ENCODE results near the gene NCK2. TPM values are rescaled to one million over a fixed set of nuclear protein-coding genes. Genes with fewer than 3 reads are reported as not detected.

Gene NCK2
- total and polyA plus RNA-seq, 2 of the 13 experiments (the other 11 are each of a cell fraction or from before 2014, with no cell fraction given), result 14.8 to 23.5 TPM

- H3K4me3 ChIP-seq (replicated peaks in 1 of 3; ENCODE audit: insufficient read depth in 1 of 3, low read depth in 2 of 3, low read length in 3 of 3), result no peak overlapping the region
- POLR2A ChIA-PET, result no interaction called here
- BruUV-seq (replicated peaks), result no TSS peak
- intact Hi-C loops (cut with micrococcal nuclease; ENCODE audit: unreplicated experiment), result no loop called here
- no peak overlapping the region for H2AFZ ChIP-seq (ENCODE audit: low read length)
- H3K27ac ChIP-seq (ENCODE audit: extremely low read length, insufficient read depth, low read length), result no peak overlapping the region
- H3K79me2 ChIP-seq (ENCODE audit: insufficient read depth, low read length), result peaks cover 3% of the 10 kb centered on the region
- no peak for FAIRE-seq
- H3K9ac ChIP-seq (ENCODE audit: insufficient read depth, low read depth, low read length), result no peak overlapping the region
- peaks cover 8% of the 10 kb centered on the region for H3K4me1 ChIP-seq (ENCODE audit: insufficient read depth, low read length)
- no peaks in the 10 kb centered on the region for H3K27me3 ChIP-seq (ENCODE audit: control insufficient read depth in 1 of 2, insufficient read depth in 2 of 2, low read length in 2 of 2)
- TF ChIP-seq ARHGAP35 (CRISPR knock-in tag; IDR thresholded peaks at IDR 0.05; ENCODE audit: borderline replicate concordance) (no peak), ZFP36L1 (CRISPR knock-in tag; IDR thresholded peaks at IDR 0.05) (no peak), GATAD2A (CRISPR knock-in tag; IDR thresholded peaks at IDR 0.05) (no peak), ZNF530 (CRISPR knock-in tag; IDR thresholded peaks at IDR 0.05; ENCODE audit: low read depth) (no peak), ETS1 (CRISPR knock-in tag; IDR thresholded peaks at IDR 0.05) (no peak), SIX4 (CRISPR knock-in tag; IDR thresholded peaks at IDR 0.05) (no peak), ARNT (IDR thresholded peaks at IDR 0.05) (no peak), FIP1L1 (IDR thresholded peaks at IDR 0.05; ENCODE audit: borderline replicate concordance, insufficient read depth, low read depth, low read length) (no peak), ZNF609 (CRISPR knock-in tag; IDR thresholded peaks at IDR 0.05; ENCODE audit: borderline replicate concordance) (no peak), TSC22D2 (CRISPR knock-in tag; IDR thresholded peaks at IDR 0.05; ENCODE audit: borderline replicate concordance) (no peak), GABPB1 (CRISPR knock-in tag; IDR thresholded peaks at IDR 0.05) (no peak)
- no peaks in the 10 kb centered on the region; a peak in 1 of 5 replicates for H3K36me3 ChIP-seq (replicated peaks in 1 of 2; ENCODE audit: control insufficient read depth in 1 of 2, insufficient read depth in 2 of 2, low read length in 2 of 2)
- ATAC-seq, result no peak
- no peak for DNase-seq (ENCODE audit: low spot score)
- peaks cover 19% of the 10 kb centered on the region for H3K9me3 ChIP-seq (ENCODE audit: low read length)
- no peaks in the 10 kb centered on the region for H4K20me1 ChIP-seq (ENCODE audit: insufficient read depth, low read length)
- no peak overlapping the region for H3K4me2 ChIP-seq (ENCODE audit: low read depth, low read length)
- CTCF ChIA-PET (ENCODE audit: low intra/inter-chr PET ratio, low total read pairs), result no interaction called here
- in situ Hi-C loops (cut with HindIII; ENCODE audit: extremely low pct_ligation_motif_present, low pct_unique_long_range_greater_than_20kb), result no loop called here
Measured at GRCh38 chr2:105828558-105828957, 83.8 kb downstream of the NCK2 start.

Measured in HepG2 (cell line).